ENCODE results near the gene EP400. TPM values are rescaled to one million over a fixed set of nuclear protein-coding genes. Genes with fewer than 3 reads are reported as not detected.
A peak's percentile ranks its signal among the peaks of the same experiment; 100 is the strongest.
"Not testable (repeated sequence)": the region's sequence is repeated elsewhere in the genome, so short reads cannot be mapped to it uniquely, and the experiment has no call there.

EP400 gene
- polyA plus RNA-seq, 1 donor, result 31.9 TPM

- H3K27me3 ChIP-seq (ENCODE audit: control insufficient read depth, insufficient read depth, low read length), result no peaks in the 10 kb centered on the region
- H3K4me1 ChIP-seq (ENCODE audit: control insufficient read depth, insufficient read depth, low read length), result peaks cover 5% of the 10 kb centered on the region
- no peak overlapping the region for H3K4me3 ChIP-seq (ENCODE audit: low read length)
- peaks cover 8% of the 10 kb centered on the region for H3K9me3 ChIP-seq (ENCODE audit: control insufficient read depth, low read depth, low read length)
- peaks cover 42% of the 10 kb centered on the region for H3K36me3 ChIP-seq (ENCODE audit: control insufficient read depth, insufficient read depth, low read length)
- DNase-seq, result no peak
- H3K27ac ChIP-seq (ENCODE audit: low read length), result no peak overlapping the region
- no CpG with 5 or more reads among the region's 12 CpGs for WGBS (ENCODE audit: insufficient coverage, low lambda C conversion rate)
These were observed 7.1 kb upstream of the EP400 start for GRCh38 chr12:131942671-131943070.

- 100% methylated on average over 1 of the region's 8 CpGs for WGBS (ENCODE audit: insufficient coverage, low lambda C conversion rate)
- peaks cover 5% of the 10 kb centered on the region for H3K4me1 ChIP-seq (ENCODE audit: control insufficient read depth, insufficient read depth, low read length)
- H3K9me3 ChIP-seq (ENCODE audit: control insufficient read depth, low read depth, low read length), result peaks cover 8% of the 10 kb centered on the region
- H3K36me3 ChIP-seq (ENCODE audit: control insufficient read depth, insufficient read depth, low read length), result peaks cover 42% of the 10 kb centered on the region
- H3K4me3 ChIP-seq (ENCODE audit: low read length), result no peak overlapping the region
- no peak for DNase-seq
- no peaks in the 10 kb centered on the region for H3K27me3 ChIP-seq (ENCODE audit: control insufficient read depth, insufficient read depth, low read length)
- H3K27ac ChIP-seq (ENCODE audit: low read length), result no peak overlapping the region
These were observed 6.4 kb upstream of the EP400 start for GRCh38 chr12:131943389-131943788.

DNA sequence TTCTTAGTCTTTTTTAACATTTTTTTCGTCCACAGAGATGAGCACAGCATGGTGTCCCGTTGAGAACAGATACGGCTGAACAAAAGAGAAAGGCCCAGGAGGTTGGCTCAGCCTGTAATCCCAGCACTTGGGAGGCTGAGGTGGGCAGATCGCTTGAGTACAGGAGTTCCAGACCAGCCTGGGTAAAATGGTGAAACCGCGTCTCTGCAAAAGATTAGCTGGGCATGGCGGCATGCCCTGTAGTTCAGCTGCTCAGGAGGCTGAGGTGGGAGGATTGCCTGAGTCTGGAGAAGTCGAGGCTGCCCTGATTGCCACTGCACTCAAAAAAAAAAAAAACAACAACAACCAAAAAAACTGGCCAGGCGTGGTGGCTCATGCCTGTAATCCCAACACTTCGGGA is 5.9 kb upstream of the EP400 start:
- H3K4me3 ChIP-seq (ENCODE audit: low read length), result no peak overlapping the region
- peaks cover 42% of the 10 kb centered on the region for H3K36me3 ChIP-seq (ENCODE audit: control insufficient read depth, insufficient read depth, low read length)
- H3K9me3 ChIP-seq (ENCODE audit: control insufficient read depth, low read depth, low read length), result peaks cover 8% of the 10 kb centered on the region
- WGBS (ENCODE audit: insufficient coverage, low lambda C conversion rate), result 100% methylated on average over 1 of the region's 10 CpGs
- peaks cover 5% of the 10 kb centered on the region for H3K4me1 ChIP-seq (ENCODE audit: control insufficient read depth, insufficient read depth, low read length)
- DNase-seq, result no peak
- H3K27me3 ChIP-seq (ENCODE audit: control insufficient read depth, insufficient read depth, low read length), result no peaks in the 10 kb centered on the region
- H3K27ac ChIP-seq (ENCODE audit: low read length), result no peak overlapping the region

GRCh38 chr12:131944601-131945251 is 5.0 kb upstream of the EP400 start:
- Histone ChIP-seq H3K4me3 (ENCODE audit: low read length) (no peak overlapping the region), H3K9me3 (ENCODE audit: control insufficient read depth, low read depth, low read length) (peaks cover 11% of the 10 kb centered on the region), H3K4me1 (ENCODE audit: control insufficient read depth, insufficient read depth, low read length) (no peaks in the 10 kb centered on the region), H3K27ac (ENCODE audit: low read length) (no peak overlapping the region), H3K27me3 (ENCODE audit: control insufficient read depth, insufficient read depth, low read length) (no peaks in the 10 kb centered on the region), H3K36me3 (ENCODE audit: control insufficient read depth, insufficient read depth, low read length) (peaks cover 36% of the 10 kb centered on the region)
- DNase-seq, result no peak
- no CpG with 5 or more reads among the region's 35 CpGs for WGBS (ENCODE audit: insufficient coverage, low lambda C conversion rate)

DNA sequence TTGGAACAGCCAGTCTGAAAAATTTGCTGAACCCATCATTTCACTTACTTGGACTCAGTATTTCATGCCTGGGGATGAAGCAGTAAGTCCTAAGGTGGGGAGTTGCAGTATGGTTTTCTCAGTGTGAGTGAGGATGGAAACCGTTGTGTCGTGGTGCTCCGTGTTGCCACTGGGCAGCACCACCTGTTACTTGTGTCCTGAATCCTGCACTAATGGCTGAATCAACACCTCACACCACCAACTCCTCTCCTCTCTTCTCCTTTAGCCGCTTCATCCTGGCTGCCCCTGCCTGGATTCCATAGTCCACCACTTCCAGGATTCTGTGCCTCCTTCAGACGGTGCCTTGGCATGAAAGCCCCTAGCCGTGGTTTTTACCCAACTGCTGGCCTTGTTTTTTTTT is 3.0 kb upstream of the EP400 start:
- no peak overlapping the region for H3K27ac ChIP-seq (ENCODE audit: low read length)
- 70% methylated on average over 3 of the region's 6 CpGs for WGBS (ENCODE audit: insufficient coverage, low lambda C conversion rate)
- peaks cover 25% of the 10 kb centered on the region for H3K36me3 ChIP-seq (ENCODE audit: control insufficient read depth, insufficient read depth, low read length)
- H3K4me3 ChIP-seq (ENCODE audit: low read length), result no peak overlapping the region
- H3K27me3 ChIP-seq (ENCODE audit: control insufficient read depth, insufficient read depth, low read length), result no peaks in the 10 kb centered on the region
- no peak for DNase-seq
- H3K4me1 ChIP-seq (ENCODE audit: control insufficient read depth, insufficient read depth, low read length), result no peaks in the 10 kb centered on the region
- H3K9me3 ChIP-seq (ENCODE audit: control insufficient read depth, low read depth, low read length), result peaks cover 11% of the 10 kb centered on the region

DNA sequence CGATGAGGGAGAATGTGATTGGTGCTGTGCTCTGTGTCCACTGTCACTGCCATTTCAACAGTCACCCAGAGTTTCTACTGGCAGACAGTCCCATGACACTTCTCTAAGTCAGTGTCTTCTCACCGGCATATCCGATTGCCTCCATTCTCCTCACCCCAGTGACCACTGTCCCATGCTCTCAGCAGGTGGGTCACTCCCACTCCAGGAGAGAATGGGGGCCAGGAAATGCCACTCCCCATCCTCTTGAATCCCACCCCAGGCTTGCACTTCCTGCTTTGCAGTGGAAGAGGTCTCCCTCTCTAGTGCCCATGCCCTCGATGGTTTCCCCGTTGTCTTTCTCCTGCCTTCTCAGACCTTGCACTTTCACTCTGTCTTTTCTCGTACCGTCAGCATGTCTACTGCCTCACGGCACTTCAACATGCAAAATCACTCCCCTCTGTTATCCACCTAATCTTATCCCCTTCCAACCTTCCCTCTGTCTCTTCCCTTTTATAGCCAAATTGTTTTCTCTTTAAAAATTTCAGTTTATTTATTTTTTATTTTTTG is 2.2 kb upstream of the EP400 start:
- H3K27ac ChIP-seq (ENCODE audit: low read length), result no peak overlapping the region
- no peaks in the 10 kb centered on the region for H3K27me3 ChIP-seq (ENCODE audit: control insufficient read depth, insufficient read depth, low read length)
- DNase-seq, result no peak
- H3K4me1 ChIP-seq (ENCODE audit: control insufficient read depth, insufficient read depth, low read length), result no peaks in the 10 kb centered on the region
- H3K4me3 ChIP-seq (ENCODE audit: low read length), result no peak overlapping the region
- 42% methylated on average over 5 of the region's 8 CpGs for WGBS (ENCODE audit: insufficient coverage, low lambda C conversion rate)
- peaks cover 11% of the 10 kb centered on the region for H3K9me3 ChIP-seq (ENCODE audit: control insufficient read depth, low read depth, low read length)
- peaks cover 20% of the 10 kb centered on the region for H3K36me3 ChIP-seq (ENCODE audit: control insufficient read depth, insufficient read depth, low read length)

DNA sequence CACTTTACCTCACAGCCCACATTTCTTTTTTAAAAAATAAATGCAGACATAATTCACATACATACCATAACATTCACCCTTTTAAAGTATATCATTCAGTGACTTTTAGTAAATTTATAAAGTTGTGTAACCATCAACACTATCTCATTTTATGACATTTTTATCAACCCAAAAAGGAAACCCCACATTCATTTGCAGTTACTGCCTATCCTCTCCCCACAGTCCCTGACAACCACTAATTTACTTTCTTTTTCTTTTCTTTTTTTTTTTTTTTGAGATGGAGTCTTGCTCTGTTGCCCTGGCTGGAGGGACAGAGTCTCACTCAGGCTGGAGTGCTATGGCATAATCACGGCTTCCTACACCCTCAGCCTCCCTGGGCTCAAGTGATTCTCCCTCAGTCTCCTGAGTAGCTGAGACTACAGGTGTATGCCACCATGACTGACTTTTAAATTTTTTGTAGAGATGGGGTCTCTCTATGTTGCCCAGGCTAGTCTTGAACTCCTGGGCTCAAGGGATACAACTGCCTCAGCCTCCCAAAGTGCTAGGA is 1.5 kb upstream of the EP400 start:
- no peaks in the 10 kb centered on the region for H3K27me3 ChIP-seq (ENCODE audit: control insufficient read depth, insufficient read depth, low read length)
- peaks cover 13% of the 10 kb centered on the region for H3K36me3 ChIP-seq (ENCODE audit: control insufficient read depth, insufficient read depth, low read length)
- H3K27ac ChIP-seq (ENCODE audit: low read length), result no peak overlapping the region
- H3K4me1 ChIP-seq (ENCODE audit: control insufficient read depth, insufficient read depth, low read length), result no peaks in the 10 kb centered on the region
- H3K9me3 ChIP-seq (ENCODE audit: control insufficient read depth, low read depth, low read length), result peaks cover 11% of the 10 kb centered on the region
- no peak overlapping the region for H3K4me3 ChIP-seq (ENCODE audit: low read length)
- no CpG with 5 or more reads among the region's 1 CpG for WGBS (ENCODE audit: insufficient coverage, low lambda C conversion rate)
- DNase-seq, result no peak

- H3K27me3 ChIP-seq (ENCODE audit: control insufficient read depth, insufficient read depth, low read length); H3K36me3 ChIP-seq (ENCODE audit: control insufficient read depth, insufficient read depth, low read length); H3K4me1 ChIP-seq (ENCODE audit: control insufficient read depth, insufficient read depth, low read length): not testable (repeated sequence)
- no CpG with 5 or more reads among the region's 23 CpGs for WGBS (ENCODE audit: insufficient coverage, low lambda C conversion rate)
- peak in 1 of 2 donors; percentile 38 for DNase-seq
- H3K4me3 ChIP-seq (ENCODE audit: low read length), result peak overlapping the region; percentile 44
- H3K9me3 ChIP-seq (ENCODE audit: control insufficient read depth, low read depth, low read length), result peaks cover 11% of the 10 kb centered on the region
- H3K27ac ChIP-seq (ENCODE audit: low read length), result peak overlapping the region; percentile 57
These were observed 870 bp upstream of the EP400 start for GRCh38 chr12:131948713-131949430.

GRCh38 chr12:131950182-131950913 is 606 bp downstream of the EP400 start:
- Histone ChIP-seq H3K27me3 (ENCODE audit: control insufficient read depth, insufficient read depth, low read length) (no peaks in the 10 kb centered on the region), H3K4me1 (ENCODE audit: control insufficient read depth, insufficient read depth, low read length) (no peaks in the 10 kb centered on the region), H3K4me3 (ENCODE audit: low read length) (peak overlapping the region; percentile 89), H3K36me3 (ENCODE audit: control insufficient read depth, insufficient read depth, low read length) (no peaks in the 10 kb centered on the region), H3K9me3 (ENCODE audit: control insufficient read depth, low read depth, low read length) (peaks cover 3% of the 10 kb centered on the region), H3K27ac (ENCODE audit: low read length) (no peak overlapping the region)
- no CpG with 5 or more reads among the region's 79 CpGs for WGBS (ENCODE audit: insufficient coverage, low lambda C conversion rate)
- DNase-seq, result peak in 1 of 2 donors; percentile 57

DNA sequence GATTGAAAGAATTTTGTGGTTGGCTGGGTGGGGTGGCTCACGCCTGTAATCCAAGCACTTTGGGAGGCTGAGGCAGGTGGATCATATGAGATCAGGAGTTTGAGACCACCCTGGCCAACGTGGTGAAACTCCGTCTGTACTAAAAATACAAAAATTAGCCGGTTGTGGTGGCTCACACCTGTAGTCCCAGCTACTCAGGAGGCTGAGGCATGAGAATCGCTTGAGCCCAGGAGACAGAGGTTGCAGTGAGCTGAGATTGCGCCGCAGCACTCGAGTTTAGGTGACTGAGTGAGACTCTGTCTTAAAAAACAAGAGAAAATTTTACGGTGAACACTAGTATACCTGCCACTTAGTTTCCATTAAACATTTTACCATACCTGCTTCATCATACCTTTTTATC is 4.1 kb downstream of the EP400 start:
- not testable (repeated sequence) for H3K4me1 ChIP-seq (ENCODE audit: control insufficient read depth, insufficient read depth, low read length); H3K27me3 ChIP-seq (ENCODE audit: control insufficient read depth, insufficient read depth, low read length); H3K9me3 ChIP-seq (ENCODE audit: control insufficient read depth, low read depth, low read length); H3K4me3 ChIP-seq (ENCODE audit: low read length); H3K36me3 ChIP-seq (ENCODE audit: control insufficient read depth, insufficient read depth, low read length); DNase-seq; H3K27ac ChIP-seq (ENCODE audit: low read length)
- 100% methylated on average over 2 of the region's 9 CpGs for WGBS (ENCODE audit: insufficient coverage, low lambda C conversion rate)
